ENCODE measurements around the gene CDC42BPB.

The CDC42BPB gene

DNA sequence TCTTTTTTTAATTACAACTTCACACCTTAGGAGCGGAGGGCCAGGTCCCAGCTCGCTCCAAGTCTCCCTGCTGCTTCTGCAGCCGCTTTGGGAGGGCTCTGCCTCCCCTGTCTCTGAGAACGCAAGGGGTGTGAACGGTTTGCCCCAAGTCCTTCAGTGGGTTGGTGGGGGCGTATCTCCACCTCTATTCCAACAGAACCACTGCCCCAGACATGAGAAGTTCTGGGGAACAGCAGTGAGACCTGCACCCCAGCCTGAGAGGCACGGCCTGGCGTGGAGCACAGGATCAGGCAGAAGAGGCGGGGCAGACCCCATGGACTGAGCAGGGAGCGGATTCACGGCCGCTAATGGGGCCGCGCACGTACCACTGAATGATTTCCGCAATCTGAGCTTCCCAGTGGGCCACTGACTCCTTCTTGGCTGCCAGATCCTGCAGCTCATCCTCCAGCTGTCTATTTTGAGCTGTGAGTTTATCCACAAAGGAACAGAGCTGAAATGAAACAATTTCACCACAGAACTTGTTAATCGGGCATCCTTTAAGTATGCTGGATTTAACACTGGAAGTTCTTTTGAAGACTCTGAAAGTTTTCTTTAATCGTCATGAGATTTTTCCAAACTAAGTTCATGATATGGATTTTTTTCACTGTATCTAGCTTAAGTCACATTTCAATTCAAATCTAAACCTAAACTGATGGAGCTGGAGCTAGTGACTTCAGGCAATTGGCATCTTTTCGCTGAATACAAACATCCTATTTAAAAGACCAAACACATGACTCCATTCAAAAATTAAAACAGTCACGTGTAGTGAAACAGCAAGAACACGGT, 90.5 kb downstream of the CDC42BPB start:
- no peak for DNase-seq (ENCODE audit: low read depth, low spot score)

DNA sequence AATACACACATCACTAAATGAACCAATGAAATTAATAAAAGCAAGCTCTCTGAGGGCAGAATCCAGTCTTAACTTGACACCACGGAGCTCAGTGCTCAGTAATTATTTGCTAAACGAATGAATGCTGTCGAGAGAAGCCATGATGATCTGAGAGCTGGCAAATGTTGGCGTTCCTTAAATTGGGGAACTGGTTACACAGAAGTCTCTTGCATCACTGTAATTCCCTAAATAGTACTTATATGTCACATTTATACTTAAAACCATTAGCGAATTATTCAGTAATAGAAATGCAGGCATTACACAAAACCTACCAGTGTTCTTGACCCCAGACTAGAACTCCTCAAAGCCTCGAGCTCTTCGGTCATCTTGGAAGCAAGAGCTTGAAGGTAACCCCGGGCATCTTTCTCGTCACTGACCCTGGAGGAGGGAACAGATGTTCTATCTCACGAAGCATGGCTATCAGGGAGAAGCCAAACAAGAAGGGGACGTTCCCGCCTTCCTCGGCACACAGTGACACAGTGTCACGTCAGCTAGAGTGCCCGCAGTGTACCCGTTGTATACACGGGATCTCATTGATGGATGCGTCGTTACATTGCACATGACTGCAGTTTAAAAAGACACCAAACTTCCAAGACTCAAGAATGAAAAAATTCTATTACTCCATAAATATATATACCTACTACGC, 91.2 kb downstream of the CDC42BPB start:
- DNase-seq (ENCODE audit: low read depth, low spot score): no peak

DNA sequence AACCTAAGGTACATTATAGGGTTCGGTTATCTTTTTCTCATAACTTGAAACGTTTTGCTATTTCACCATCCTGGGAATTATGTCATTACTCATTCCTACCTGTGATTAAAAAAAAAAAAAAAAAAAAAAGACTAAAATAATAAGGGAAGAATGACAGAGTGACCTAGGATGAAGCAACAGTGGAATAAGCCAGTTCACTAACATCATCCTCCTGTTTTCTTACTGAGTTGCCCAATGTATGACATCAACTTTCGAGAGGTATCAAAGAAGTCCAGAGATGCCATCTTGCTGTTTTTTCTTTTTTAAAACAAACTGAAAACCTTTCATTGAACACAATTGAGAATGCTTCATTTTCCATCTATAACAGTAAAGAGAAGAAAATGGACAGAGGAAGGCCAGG, 92.1 kb downstream of the CDC42BPB start:
- DNase-seq (ENCODE audit: low read depth, low spot score): no peak

DNA sequence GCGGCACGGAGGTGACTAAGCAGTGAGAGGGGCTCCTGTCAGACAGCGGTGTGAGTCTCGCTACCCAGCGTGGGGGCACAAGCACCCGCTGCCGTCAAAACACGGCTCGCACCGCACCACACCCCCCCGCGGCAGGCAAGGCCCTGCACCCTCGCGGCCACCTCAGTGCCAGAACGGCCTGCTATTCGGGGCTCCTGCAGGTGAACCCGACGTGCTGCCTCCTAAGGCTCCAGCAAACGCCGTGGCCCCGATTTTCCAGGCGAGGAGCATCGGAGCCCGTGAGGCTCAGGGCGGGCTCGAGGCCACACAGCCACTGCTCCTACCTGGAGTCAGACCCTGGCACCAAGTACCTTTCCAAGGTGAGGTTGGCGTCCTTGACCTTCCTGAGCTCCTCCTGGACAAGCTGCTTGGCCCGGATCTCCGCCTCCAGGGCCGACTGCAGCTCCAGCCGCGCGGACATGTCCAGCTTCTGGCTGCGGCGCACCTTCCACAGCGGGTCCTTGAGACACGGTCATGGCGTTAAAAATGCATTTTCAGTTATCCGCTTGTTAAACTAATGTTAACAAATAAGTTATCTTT, 93.1 kb downstream of the CDC42BPB start:
- no peak for DNase-seq (ENCODE audit: low read depth, low spot score)

DNA sequence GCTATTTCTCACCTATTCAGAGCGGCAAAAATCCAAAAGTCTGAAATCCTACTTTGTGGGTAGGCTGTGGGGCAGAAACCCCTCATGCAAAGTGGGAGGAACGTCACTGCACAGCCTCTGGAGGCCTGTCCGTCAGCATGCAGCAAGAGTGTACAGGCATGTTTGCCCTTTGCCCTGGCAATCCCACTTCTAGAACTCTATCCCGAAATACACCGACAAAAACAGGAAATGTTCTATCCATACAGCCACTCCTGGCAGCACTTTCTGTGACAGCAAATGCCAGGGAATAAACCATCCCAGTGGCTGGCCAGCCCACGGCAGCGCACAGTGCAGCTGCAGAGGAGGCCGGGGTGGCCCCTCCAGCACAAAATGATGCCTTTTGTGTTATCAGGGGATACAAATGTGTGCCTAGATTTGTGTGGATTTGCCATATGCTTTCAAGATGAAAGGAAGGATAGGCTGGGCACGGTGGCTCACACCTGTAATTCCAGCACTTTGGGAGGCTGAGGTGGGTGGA, 95.2 kb downstream of the CDC42BPB start:
- DNase-seq (ENCODE audit: low read depth, low spot score): no peak

DNA sequence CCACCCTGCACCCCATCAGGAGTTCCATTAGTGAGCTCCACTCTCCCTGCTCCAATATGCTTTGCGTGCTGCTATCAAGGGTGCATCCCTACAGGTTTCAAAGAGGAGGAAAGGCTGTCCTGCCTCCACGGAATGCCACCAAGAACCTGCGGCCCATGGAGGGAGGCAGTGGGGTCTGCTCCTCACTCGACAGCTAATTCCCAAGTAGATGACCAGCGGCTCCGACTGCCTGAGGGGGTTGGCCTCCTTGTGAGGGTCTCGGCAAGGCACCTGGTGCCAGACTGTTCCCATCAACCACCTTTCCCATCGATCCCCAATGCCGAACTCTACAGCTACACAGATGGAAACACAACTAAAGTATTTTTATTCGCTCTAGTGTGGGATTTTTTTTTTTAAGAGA, 98.9 kb downstream of the CDC42BPB start:
- DNase-seq (ENCODE audit: low read depth, low spot score): no peak

DNA sequence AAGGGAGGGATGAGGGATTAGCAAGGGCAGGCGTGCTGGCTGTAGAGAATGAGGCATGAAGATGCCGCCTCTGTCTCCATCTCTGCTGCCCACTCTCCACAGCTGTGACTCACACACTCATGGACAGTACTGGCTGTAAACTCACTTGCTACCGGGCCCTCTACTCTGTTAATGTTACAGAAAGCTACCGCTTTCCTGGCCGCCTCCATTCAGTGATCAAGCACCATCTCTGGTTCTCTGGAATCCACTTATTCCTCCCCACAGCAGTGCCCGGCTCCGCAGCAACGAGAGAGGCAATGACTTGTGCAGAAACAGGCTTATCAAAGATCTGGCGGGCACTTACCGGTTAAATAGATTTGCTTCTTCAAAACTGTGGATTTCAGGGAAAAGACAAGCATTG, 100.1 kb downstream of the CDC42BPB start:
- DNase-seq (ENCODE audit: low read depth, low spot score): no peak

DNA sequence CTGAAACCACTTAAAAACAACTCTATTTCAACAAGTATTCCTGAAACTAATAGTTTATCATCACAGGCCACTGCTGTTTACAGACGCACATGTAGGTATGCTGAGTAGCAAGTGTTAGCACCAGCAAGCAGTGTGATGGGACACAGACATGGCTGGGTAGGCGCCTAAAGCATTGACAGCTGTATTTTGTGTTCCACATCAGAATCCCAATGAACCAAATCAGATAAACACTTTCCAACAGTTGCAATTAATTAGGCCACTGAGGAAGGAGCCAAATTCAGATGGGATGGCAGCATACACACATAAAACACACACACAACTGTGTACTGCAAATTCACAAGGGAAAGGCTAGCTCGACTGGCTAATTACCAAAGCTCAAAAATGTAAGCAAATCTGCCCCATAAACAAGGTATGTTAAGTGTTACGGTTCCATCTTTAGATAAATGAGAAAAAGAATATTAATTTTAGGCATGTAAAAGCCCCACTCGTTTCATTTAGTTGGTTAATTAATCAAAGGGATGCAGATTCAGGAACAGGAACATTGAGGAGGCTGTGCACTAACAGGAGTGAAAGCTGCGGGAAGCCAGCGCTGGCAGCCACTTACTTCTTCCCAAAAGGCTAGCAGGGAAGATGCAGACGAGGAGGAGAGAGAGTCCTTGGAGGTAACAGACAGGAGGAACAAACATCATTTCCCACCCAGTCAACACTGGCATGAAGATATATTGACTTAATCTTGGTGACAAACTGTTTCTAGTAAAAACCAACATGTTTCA, 101.5 kb downstream of the CDC42BPB start:
- no peak for DNase-seq (ENCODE audit: low read depth, low spot score)

DNA sequence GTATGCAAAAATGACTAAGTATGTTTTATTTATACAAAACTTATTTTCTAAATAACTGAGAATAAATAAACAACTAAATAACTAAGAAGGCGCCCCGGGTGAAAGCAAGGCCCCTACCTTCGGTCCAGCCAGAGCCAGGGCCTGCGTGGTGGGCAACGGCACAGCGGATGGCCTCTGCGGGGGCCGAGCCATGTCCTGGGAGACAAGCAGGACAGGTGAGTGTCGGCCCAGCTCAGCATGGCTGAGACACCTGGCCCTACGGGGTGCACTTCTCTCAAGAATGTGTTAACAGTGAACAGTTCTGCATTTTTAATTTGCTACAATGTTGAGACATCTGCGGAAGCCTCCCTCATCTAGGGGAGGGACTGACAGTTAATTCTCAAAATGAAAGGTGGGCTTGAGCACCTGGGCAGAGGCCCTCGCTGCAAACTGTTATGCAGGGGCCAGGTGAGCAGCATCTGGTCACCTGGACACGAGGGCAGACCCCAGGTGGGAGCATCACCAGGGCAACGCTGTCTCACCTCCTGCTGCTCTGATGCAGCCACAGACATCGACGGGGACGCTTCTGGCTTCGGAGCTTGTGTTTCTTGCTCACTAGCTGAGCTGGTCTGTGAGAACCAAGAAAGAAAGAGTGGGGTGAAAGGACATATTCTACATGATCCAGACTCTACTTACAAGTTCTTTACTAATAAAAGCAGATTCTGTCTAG, 103.1 kb downstream of the CDC42BPB start:
- DNase-seq (ENCODE audit: low read depth, low spot score): no peak

DNA sequence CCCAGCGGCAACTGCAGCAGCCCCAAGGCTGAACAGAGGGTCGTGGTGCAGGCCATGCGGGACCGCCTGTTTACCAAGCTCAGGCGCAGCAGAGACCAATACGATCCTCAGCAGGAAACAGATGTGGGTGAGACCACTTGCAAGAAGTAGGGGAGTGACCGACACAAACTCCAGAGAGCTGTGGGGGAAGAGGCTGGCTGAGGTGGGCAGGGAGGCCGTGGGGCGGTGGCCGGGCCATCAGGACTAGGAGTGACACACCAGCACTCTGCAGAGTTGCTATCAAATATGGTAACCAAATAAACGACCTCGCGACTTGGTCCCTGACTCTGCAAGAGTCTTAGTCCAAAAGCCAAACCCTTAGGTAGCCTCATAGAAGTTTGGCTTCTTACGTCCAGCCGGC, 104.2 kb downstream of the CDC42BPB start:
- DNase-seq (ENCODE audit: low read depth, low spot score): no peak

DNA sequence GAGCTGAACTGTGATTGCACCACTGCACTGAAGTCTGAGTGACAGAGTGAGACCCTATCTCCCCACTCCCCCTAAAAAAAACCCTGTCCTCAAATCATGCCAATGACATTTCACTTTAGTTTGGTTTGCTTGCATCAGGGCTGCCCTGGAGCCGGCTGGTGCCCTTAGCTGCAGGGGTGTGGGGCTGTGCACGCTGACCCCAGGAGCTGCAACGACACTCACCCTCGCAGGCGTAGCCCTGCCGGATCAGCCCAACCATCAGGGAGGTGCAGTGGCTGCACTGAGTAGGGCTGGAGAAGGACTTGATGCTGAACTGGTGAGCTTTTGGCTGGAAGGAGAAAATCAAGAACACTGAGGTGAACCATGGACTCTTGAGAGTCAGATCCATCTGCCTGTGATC, 105.1 kb downstream of the CDC42BPB start:
- DNase-seq (ENCODE audit: low read depth, low spot score): no peak

DNA sequence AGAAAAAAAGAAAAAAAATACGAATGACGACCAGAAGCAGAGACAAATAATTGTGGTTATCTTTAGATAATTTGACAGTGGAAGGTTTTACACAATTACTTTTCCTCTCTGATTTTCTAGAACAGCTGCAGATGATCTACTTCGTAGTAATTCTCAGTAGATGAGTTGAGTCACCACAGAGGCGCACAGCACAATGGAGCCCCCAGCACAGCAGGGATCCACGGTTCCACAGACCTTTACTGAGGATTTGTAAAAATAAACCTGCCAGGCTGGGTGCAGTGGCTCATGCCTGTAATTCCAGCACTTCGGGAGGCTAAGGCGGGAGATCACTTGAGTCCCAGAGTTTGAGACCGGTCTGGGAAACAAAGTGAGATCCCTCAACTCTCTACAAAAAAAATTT, 105.5 kb downstream of the CDC42BPB start:
- DNase-seq (ENCODE audit: low read depth, low spot score): peak; percentile 51

DNA sequence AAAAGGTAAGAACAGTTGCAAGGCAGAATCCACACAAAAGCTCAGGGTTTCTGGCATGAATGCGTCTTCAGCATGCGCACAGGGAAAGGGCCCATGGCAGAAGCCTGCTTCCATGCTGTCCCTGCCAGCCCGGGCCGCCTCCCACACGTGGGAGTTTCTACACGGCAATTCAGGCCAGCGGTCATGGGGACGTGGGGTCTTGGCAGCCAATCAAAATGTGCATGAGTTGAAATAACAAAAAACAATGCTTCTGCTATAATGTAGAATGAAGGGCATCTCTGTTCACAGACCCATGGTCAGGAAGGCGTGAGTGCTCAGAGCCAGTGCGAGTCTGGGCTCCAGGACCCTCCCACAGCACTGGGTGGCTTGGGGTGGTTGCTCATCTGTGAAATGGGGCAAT, 106.3 kb downstream of the CDC42BPB start:
- DNase-seq (ENCODE audit: low read depth, low spot score): no peak

DNA sequence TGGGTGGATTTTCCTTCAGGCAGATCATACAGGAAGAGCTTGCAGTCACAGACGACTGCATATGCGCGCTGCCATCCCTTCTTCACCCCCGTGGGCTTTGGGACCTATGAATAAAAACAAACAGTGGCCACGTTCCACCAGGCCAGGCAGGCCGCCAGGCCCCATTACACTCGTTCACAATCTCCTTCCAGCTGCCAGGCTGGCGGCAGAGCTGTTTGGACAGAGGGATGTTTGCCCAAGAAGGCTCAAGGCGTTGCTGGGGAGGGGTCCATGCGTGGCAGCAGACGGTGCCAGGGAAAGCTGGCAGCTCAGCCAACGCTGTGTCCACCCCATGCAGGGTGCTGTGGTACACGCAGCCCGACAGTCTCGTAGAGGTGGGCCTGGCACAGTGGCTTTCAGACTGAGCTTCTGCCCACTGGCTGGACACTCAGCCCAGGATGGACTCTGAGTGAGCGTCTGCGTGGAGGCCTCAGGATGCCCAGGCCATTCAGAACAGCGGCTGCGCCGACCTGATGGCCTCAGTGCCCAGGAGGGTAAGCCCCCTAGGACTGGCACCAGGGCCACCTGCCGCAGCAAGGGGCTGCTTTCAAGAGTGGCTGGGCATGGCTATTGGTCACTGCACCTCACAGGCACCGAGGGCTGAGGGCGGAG, 107.4 kb downstream of the CDC42BPB start:
- peak; percentile 79 for DNase-seq (ENCODE audit: low read depth, low spot score)

DNA sequence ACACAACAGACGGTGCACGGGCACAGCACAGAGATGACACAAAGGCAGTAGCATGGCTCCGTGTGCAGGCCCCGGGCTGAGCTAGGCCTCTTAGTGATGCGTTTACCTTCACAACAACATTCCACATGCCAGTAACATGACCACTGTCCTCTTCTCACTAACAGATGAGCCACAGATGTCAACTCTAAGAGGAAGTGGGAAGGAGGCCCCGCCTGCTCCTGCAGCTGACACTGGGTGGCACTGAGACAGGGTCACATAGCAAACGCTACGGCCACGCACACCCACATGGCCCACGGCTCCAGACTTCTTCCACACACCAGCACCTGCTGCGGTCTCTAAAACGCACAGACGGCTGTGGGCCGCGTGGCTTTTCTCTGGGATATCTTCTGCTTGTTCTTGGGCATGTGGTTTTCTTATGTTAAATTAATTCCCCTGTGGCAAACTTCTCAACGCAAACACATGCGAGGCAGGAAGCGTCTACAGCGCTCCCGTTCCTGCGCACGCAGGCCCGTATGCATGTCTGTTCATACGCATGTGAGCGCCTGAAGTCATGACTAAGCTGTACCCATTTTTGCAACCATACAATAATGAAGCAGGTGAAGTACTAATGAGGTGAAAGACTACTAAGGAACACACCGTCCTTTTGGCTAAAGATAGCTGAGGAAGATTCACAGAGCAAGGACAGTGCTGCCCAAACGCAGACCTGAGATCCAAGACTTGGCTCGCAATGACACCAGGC, 108.1 kb downstream of the CDC42BPB start:
- no peak for DNase-seq (ENCODE audit: low read depth, low spot score)

DNA sequence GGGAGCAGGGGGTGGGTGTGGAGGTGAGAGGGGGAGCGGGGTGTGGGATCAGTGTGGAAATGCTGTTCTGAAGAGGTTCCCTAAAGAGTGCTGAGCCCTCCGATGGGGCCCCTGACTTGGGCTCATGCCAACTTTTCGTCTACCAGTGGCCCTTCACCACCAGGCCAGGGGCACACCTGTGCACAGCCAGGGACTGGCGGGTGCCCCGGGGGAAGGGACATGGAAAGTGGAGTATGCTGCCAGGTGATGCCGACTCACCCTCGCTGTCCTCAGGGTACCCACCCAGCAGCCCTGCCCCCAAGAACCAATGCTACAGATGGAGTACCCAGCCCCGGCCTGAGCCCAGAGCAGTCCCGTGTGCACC, 108.7 kb downstream of the CDC42BPB start:
- no peak for DNase-seq (ENCODE audit: low read depth, low spot score)

DNA sequence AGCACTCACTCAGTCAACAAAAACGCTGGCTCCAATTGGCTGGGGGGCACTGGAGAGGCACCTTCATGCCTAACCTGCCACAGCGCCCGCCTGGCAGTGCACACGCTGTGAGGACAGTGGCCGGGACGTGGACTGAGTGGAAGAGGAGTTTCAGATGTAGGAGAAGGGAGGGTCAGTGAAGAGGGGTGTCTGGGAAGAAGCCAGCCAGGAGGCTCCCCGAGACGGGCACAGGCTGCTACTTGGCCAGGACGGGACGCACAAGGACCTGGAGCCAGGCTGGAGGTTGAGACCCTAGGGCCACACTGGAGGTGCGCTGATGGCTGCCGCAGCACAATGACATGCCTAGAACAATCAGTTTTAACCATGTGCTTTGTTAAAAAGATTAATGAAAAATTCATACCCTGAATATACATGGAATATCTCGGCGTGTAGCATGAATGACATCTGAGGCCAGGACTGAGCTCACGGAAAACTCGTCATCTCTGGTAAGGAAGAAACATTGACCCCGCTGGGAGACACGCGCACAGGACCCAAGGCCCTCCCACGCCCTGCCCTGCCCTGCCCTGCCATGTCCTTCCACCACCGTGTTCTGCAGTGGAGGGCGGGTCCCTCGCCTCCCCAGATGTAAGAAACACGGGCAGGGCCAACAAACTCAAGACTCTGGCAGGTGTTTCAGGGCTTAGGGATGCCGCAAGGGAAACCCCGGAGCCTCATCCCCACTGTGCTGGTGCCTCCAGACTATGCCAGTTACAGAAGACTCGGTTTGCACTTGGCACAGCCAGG, 109.8 kb downstream of the CDC42BPB start:
- DNase-seq (ENCODE audit: low read depth, low spot score): no peak

DNA sequence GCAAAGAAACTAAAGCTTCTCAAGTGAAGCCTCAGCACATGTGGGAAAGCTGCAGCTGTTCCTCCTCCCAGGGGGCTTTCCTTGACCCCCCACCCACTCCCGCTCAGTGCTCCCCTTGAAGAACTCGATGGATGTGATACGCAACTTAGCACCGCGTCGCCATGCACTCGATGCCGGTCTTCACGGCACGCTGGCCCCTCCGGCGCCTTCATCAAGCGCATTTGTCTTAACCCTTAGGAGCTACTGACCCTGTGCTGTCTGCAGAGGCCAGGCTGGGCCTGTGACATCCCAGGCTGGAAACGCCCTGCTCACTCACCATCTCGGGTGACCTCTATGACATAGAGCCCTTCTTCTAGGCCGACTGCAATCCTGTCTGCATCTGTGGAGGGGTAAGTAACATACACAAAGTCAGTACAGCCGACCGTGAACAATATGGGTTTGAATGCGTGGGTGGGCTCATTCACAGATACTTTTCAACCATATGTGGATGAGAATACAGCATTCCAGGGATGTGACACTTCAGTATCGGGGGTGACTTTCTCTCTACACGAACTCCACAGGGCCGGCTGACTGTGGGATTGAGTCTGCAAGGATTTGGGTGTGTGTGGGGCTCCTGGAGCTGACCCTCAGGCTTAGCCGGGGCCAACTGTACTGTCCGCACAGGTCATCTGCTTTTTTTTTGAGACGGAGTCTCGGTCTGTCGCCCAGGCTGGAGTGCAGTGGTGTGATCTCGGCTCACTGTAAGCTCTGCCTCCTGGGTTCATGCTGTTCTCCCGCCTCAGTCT, 111.8 kb downstream of the CDC42BPB start:
- no peak for DNase-seq (ENCODE audit: low read depth, low spot score)

Data from astrocyte of the hippocampus (primary cell).